Mononuclear cell (primary cell): ENCODE data around the gene ZGLP1. TPM values are rescaled to one million over a fixed set of nuclear protein-coding genes. Genes with fewer than 3 reads are reported as not detected.

Experiments used
- H3K27me3 ChIP-seq: 2 replicates; pipeline ENCODE4 v1.6.0; 2011; ENCODE audit warnings: low read length, control low read depth; ENCODE audit not compliant: insufficient read depth
- H3K4me1 ChIP-seq: 2 replicates; pipeline ENCODE4 v1.5.1; 2011; ENCODE audit warnings: mild to moderate bottlenecking, low read length, control low read depth; ENCODE audit not compliant: insufficient read depth
- H3K4me3 ChIP-seq: 2 replicates; pipeline ENCODE4 v1.5.1; 2011; ENCODE audit warnings: mild to moderate bottlenecking, low read length, moderate library complexity
- H3K9me3 ChIP-seq: 2 replicates; pipeline ENCODE4 v1.5.1; 2011; ENCODE audit warnings: low read depth, mild to moderate bottlenecking, control low read depth, low read length
- total RNA-seq: library from RNA; depleted of rRNA; stranded (reverse); fragments of >200 nt; gene quantifications from one replicate; pipeline ENCODE4 v1.2.3, GENCODE V29; 2012

The ZGLP1 gene
- total RNA-seq, 1 donor: 1.6 TPM

- Histone ChIP-seq H3K9me3 (no peaks in the 10 kb centered on the region), H3K4me1 (peaks cover 16% of the 10 kb centered on the region), H3K4me3 (no peak overlapping the region), H3K27me3 (no peaks in the 10 kb centered on the region)
Observed at GRCh38 chr19:10316229-10317044, 6.8 kb upstream of the ZGLP1 start.

- Histone ChIP-seq H3K27me3 (no peaks in the 10 kb centered on the region), H3K4me3 (peak within 1 kb of the TSS; percentile 66), H3K9me3 (no peaks in the 10 kb centered on the region), H3K4me1 (peaks cover 16% of the 10 kb centered on the region)
Observed at GRCh38 chr19:10315335-10316214, 6.0 kb upstream of the ZGLP1 start, which contains the start of gene FDX2. FDX2 (minus strand) TSS chr19:10316015; CDS start chr19:10315996, 19 bp downstream.

GRCh38 chr19:10306327-10306726, 3.3 kb downstream of the ZGLP1 start:
- no peaks in the 10 kb centered on the region for H3K9me3 ChIP-seq
- peaks cover 27% of the 10 kb centered on the region for H3K4me1 ChIP-seq
- H3K27me3 ChIP-seq: no peaks in the 10 kb centered on the region

GRCh38 chr19:10305139-10305806, 4.3 kb downstream of the ZGLP1 start:
- Histone ChIP-seq H3K27me3 (no peaks in the 10 kb centered on the region), H3K9me3 (no peaks in the 10 kb centered on the region), H3K4me1 (peaks cover 32% of the 10 kb centered on the region), H3K4me3 (no peak overlapping the region)

More at GRCh38 chr19:10306327-10306726, 3.3 kb downstream of the ZGLP1 start:
- H3K4me3 ChIP-seq: no peak overlapping the region

GRCh38 chr19:10299545-10300458, 9.8 kb downstream of the ZGLP1 start:
- Histone ChIP-seq H3K27me3 (peaks cover 12% of the 10 kb centered on the region), H3K9me3 (no peaks in the 10 kb centered on the region), H3K4me3 (no peak overlapping the region), H3K4me1 (peaks cover 37% of the 10 kb centered on the region)

- Histone ChIP-seq H3K9me3 (no peaks in the 10 kb centered on the region), H3K4me1 (peaks cover 62% of the 10 kb centered on the region), H3K27me3 (peaks cover 50% of the 10 kb centered on the region), H3K4me3 (peak overlapping the region; percentile 9)
Observed at GRCh38 chr19:10295847-10296591, 13.6 kb downstream of the ZGLP1 start.

GRCh38 chr19:10295305-10295846, 14.2 kb downstream of the ZGLP1 start:
- Histone ChIP-seq H3K4me3 (peak overlapping the region; percentile 9), H3K27me3 (peaks cover 56% of the 10 kb centered on the region), H3K4me1 (peaks cover 65% of the 10 kb centered on the region), H3K9me3 (no peaks in the 10 kb centered on the region)

- Histone ChIP-seq H3K4me3 (no peak overlapping the region), H3K27me3 (peaks cover 66% of the 10 kb centered on the region), H3K9me3 (no peaks in the 10 kb centered on the region), H3K4me1 (peaks cover 66% of the 10 kb centered on the region)
Observed at GRCh38 chr19:10294368-10294697, 15.3 kb downstream of the ZGLP1 start.

GRCh38 chr19:10293637-10294367, 15.8 kb downstream of the ZGLP1 start:
- peaks cover 72% of the 10 kb centered on the region for H3K4me1 ChIP-seq
- no peaks in the 10 kb centered on the region for H3K9me3 ChIP-seq
- H3K4me3 ChIP-seq: no peak overlapping the region
- H3K27me3 ChIP-seq: peaks cover 71% of the 10 kb centered on the region

- H3K9me3 ChIP-seq: no peaks in the 10 kb centered on the region
- H3K4me3 ChIP-seq: no peak overlapping the region
- peaks cover 79% of the 10 kb centered on the region for H3K4me1 ChIP-seq
- H3K27me3 ChIP-seq: peaks cover 79% of the 10 kb centered on the region
Observed at GRCh38 chr19:10292789-10293636, 16.6 kb downstream of the ZGLP1 start.

GRCh38 chr19:10292206-10292788, 17.3 kb downstream of the ZGLP1 start:
- no peaks in the 10 kb centered on the region for H3K9me3 ChIP-seq
- H3K27me3 ChIP-seq: peaks cover 85% of the 10 kb centered on the region
- no peak overlapping the region for H3K4me3 ChIP-seq
- peaks cover 87% of the 10 kb centered on the region for H3K4me1 ChIP-seq
